ENCODE data around the gene RRAGD. TPM values are rescaled to one million over a fixed set of nuclear protein-coding genes. Genes with fewer than 3 reads are reported as not detected.

Gene RRAGD
- total RNA-seq, 1 experiment from 2014 or later, result 1.3 TPM

DNA sequence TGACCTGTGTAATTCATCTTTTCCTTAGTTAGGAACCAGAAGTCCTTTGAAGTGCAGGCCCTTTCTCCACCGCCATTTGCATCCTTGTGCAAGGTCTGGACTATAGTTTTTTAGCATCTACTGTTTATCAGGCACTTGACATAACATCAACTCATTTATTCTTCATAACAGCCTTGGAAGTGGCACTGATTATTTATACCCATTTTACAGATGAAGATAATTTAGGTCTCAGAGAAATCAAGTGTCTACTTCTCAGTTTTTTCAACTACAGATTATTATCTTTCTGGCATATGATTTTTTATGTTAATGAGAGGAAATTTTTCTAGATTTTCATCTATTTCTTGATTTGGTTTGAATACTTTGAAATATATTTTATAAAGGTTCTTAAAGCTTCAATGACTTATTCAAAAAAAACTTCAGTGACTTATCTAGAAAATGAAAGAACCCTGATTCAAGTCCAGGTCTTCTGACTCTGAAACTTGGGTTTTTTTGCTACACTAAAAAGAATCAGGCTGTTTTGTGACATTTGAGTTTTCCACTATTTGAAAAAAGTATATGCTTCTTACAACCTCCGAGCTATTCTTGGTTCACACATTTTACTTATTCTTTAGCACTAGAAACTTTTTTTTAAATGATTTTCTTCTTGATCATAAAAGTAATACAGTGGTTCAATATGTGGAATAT is 56.4 kb downstream of the RRAGD start:
- no TSS peak for BruUV-seq (replicated peaks)
- no peak for DNase-seq
- H3K9me3 Mint-ChIP-seq (ENCODE audit: low read depth, unreplicated experiment), result no peaks in the 10 kb centered on the region
- no peak overlapping the region for H3K27ac Mint-ChIP-seq (ENCODE audit: unreplicated experiment)
- H3K36me3 Mint-ChIP-seq (ENCODE audit: insufficient read depth, unreplicated experiment), result peaks cover 30% of the 10 kb centered on the region
- no peaks in the 10 kb centered on the region for H3K27me3 Mint-ChIP-seq (ENCODE audit: unreplicated experiment)
- H3K4me3 Mint-ChIP-seq (ENCODE audit: low read depth, unreplicated experiment), result no peak overlapping the region
- H3K4me1 Mint-ChIP-seq (ENCODE audit: low read depth, unreplicated experiment), result peaks cover 1% of the 10 kb centered on the region
- intact Hi-C loops (cut with micrococcal nuclease; ENCODE audit: unreplicated experiment), result no loop called here
- CTCF ChIA-PET, result interaction anchor here (1.4 kb wide), 1 partner anchor 17 kb away, joined by 3 read pairs; no protein-coding TSS in a partner anchor
- TF ChIP-seq, protein P1, sequence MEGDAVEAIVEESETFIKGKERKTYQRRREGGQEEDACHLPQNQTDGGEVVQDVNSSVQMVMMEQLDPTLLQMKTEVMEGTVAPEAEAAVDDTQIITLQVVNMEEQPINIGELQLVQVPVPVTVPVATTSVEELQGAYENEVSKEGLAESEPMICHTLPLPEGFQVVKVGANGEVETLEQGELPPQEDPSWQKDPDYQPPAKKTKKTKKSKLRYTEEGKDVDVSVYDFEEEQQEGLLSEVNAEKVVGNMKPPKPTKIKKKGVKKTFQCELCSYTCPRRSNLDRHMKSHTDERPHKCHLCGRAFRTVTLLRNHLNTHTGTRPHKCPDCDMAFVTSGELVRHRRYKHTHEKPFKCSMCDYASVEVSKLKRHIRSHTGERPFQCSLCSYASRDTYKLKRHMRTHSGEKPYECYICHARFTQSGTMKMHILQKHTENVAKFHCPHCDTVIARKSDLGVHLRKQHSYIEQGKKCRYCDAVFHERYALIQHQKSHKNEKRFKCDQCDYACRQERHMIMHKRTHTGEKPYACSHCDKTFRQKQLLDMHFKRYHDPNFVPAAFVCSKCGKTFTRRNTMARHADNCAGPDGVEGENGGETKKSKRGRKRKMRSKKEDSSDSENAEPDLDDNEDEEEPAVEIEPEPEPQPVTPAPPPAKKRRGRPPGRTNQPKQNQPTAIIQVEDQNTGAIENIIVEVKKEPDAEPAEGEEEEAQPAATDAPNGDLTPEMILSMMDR (IDR thresholded peaks at IDR 0.05; ENCODE audit: unreplicated experiment), result no peak

DNA sequence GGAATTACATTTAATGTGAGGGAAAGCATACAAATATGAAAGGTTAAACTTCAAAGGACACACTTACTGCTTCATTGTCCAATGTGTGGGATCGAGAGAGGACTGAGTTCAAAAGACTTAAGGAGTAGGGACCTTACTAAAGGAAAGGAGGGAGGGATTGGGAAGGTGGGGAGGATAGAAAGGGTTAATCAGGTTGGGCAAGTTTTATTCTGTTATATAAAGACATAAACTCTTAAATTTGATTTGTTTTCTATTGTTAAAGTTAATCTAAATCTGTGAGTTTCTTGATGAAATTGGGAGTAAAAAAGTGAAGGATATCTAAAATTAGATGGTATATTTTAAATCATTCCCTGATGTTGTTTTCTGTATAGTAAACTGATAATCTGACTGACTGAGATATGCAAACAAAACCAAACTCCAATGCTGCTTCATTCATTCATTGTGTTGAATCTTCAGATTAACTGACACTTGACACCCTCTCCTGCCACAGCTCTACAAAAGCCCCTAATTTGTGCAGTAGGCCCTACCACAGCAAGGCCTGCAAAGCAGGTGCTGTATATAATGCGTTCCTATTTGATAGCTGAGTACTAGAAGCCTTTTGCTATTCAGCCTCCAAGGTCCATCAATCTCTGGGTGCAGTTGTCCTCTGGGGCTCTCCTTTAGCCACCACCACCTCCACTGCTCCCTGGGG is 58.2 kb downstream of the RRAGD start:
- peaks cover 19% of the 10 kb centered on the region for H3K4me1 Mint-ChIP-seq (ENCODE audit: low read depth, unreplicated experiment)
- DNase-seq, result no peak
- BruUV-seq (replicated peaks), result no TSS peak
- no peaks in the 10 kb centered on the region for H3K27me3 Mint-ChIP-seq (ENCODE audit: unreplicated experiment)
- H3K9me3 Mint-ChIP-seq (ENCODE audit: low read depth, unreplicated experiment), result no peaks in the 10 kb centered on the region
- peak overlapping the region; percentile 83 for H3K4me3 Mint-ChIP-seq (ENCODE audit: low read depth, unreplicated experiment)
- H3K27ac Mint-ChIP-seq (ENCODE audit: unreplicated experiment), result peak overlapping the region; percentile 60
- peaks cover 31% of the 10 kb centered on the region for H3K36me3 Mint-ChIP-seq (ENCODE audit: insufficient read depth, unreplicated experiment)
- intact Hi-C loops (cut with micrococcal nuclease; ENCODE audit: unreplicated experiment), result loop anchor here (5.0 kb wide), 1 partner anchor 57 kb away; no protein-coding TSS in a partner anchor
- TF ChIP-seq, protein P1 (IDR thresholded peaks at IDR 0.05; ENCODE audit: unreplicated experiment), result no peak
- CTCF ChIA-PET, result no interaction called here

DNA sequence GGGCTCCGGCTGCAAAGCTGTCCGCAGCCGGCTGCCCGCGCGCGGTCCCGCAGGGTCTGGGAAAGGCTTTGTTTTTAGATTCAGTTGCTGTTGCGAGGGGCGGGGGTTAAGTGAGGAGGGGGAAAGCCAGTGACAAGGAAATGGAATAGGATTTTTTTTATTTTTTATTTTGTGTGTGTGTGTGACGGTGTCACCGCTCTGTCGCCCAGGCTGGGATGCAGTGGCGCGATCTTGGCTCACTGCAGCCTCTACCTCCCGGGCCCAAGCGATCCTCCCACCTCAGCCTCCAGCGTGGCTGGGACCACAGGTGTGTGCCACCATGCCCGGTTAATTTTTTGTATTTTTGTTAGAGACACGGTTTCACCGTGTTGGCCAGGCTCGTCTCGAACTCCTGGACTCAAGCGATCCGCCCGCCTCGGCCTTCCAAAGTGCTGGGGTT is 58.9 kb downstream of the RRAGD start:
- TF ChIP-seq, protein P1 (IDR thresholded peaks at IDR 0.05; ENCODE audit: unreplicated experiment), result no peak
- CTCF ChIA-PET, result no interaction called here
- H3K4me1 Mint-ChIP-seq (ENCODE audit: low read depth, unreplicated experiment), result peaks cover 27% of the 10 kb centered on the region
- H3K9me3 Mint-ChIP-seq (ENCODE audit: low read depth, unreplicated experiment), result no peaks in the 10 kb centered on the region
- peaks cover 31% of the 10 kb centered on the region for H3K36me3 Mint-ChIP-seq (ENCODE audit: insufficient read depth, unreplicated experiment)
- no peaks in the 10 kb centered on the region for H3K27me3 Mint-ChIP-seq (ENCODE audit: unreplicated experiment)
- intact Hi-C loops (cut with micrococcal nuclease; ENCODE audit: unreplicated experiment), result loop anchor here (5.0 kb wide), 1 partner anchor 56 kb away; no protein-coding TSS in a partner anchor
- peak overlapping the region; percentile 83 for H3K4me3 Mint-ChIP-seq (ENCODE audit: low read depth, unreplicated experiment)
- BruUV-seq (replicated peaks), result TSS peak; percentile 87
- no peak for DNase-seq
- H3K27ac Mint-ChIP-seq (ENCODE audit: unreplicated experiment), result peak overlapping the region; percentile 84

DNA sequence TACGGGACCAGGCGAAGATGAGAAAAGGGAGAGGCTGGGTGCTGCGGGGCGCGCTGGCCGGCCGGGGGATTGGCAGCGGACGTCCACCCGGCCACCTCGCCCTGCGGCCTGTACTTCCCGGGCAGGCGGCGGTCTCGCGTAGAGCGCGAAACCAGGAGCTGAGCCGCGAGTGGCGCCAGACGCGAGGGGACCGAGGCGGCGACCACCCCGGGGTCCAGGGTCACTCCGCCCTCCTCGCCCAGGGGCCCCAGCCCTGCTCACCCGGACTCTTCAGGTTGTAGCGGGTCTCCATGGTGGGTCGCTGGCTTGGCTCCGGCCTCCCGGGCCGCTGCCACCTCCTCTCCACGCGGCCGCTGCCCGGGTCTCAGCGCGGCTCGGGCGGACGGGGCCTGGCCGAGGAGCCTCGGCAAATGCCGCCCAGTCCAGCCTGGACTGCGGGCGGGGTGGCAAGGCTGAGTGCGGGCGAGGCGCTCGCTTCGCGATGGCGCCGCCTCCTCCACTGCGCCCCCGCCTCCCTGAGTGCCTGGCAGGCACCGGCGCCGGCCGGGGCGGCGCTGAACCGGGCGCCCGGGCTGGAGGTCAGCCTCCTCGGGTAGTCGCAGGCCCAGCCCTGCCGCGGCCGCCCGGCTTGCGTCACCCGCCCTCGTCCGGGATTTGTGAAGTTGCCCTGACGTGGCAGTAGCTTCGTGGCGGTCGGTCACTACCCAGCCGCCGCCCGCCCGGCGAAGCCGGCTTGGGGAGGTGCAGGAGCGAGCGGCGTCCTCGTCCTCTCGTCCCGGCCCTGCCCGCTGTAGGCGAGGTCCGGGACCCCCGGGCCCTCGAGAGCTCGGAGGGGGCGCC is 59.6 kb downstream of the RRAGD start, which contains the start of gene UBE2J1:
Gene UBE2J1 (minus strand): TSS at position 445 of the 840 bp plus-strand sequence. CDS start 153 bp downstream, at position 292.
- Mint-ChIP-seq H3K36me3 (ENCODE audit: insufficient read depth, unreplicated experiment) (peaks cover 31% of the 10 kb centered on the region), H3K9me3 (ENCODE audit: low read depth, unreplicated experiment) (no peaks in the 10 kb centered on the region), H3K4me1 (ENCODE audit: low read depth, unreplicated experiment) (peaks cover 33% of the 10 kb centered on the region), H3K27ac (ENCODE audit: unreplicated experiment) (peak within 1 kb of the TSS; percentile 84), H3K4me3 (ENCODE audit: low read depth, unreplicated experiment) (peak within 1 kb of the TSS; percentile 83), H3K27me3 (ENCODE audit: unreplicated experiment) (no peaks in the 10 kb centered on the region)
- BruUV-seq (replicated peaks), result no TSS peak
- CTCF ChIA-PET, result interaction anchor here (0.7 to 1.2 kb wide), 2 partner anchors 55 kb away, joined by 3 read pairs; no protein-coding TSS in a partner anchor
- intact Hi-C loops (cut with micrococcal nuclease; ENCODE audit: unreplicated experiment), result loop anchor here (5.0 kb wide), 1 partner anchor 55 kb away; no protein-coding TSS in a partner anchor
- TF ChIP-seq, protein P1 (IDR thresholded peaks at IDR 0.05; ENCODE audit: unreplicated experiment), result no peak
- DNase-seq, result peak; percentile 89

All from Calu3 (cell line).